Colonic mucosa (tissue), 4 donors: ENCODE results near the gene RRAGD. TPM values are rescaled to one million over a fixed set of nuclear protein-coding genes. Genes with fewer than 3 reads are reported as not detected.

Experiments
- DNase-seq: peaks from one replicate; pipeline ENCODE4 v3.0.0-alpha.2; 2020
- H3K27ac ChIP-seq: fragments of 200-600 bp; one replicate; pipeline ENCODE4 v1.8.0; 2021
- H3K27me3 ChIP-seq: fragments of 200-600 bp; one replicate; pipeline ENCODE4 v1.8.0; 2021
- H3K36me3 ChIP-seq: fragments of 200-600 bp; one replicate; pipeline ENCODE4 v1.8.0; 2021
- H3K4me1 ChIP-seq: fragments of 200-600 bp; one replicate; pipeline ENCODE4 v1.8.0; 2021; ENCODE audit warnings: mild to moderate bottlenecking
- H3K4me3 ChIP-seq: fragments of 200-600 bp; one replicate; pipeline ENCODE4 v1.8.0; 2021
- H3K9ac ChIP-seq, 2 donors: one replicate each; pipeline ENCODE4 v1.7.0; 2013; ENCODE audit warnings: control low read depth in 2 of 2, low read depth in 2 of 2, low read length in 2 of 2
- H3K9me3 ChIP-seq: fragments of 200-600 bp; one replicate; pipeline ENCODE4 v1.8.0; 2021
- CTCF ChIP-seq: fragments of 200-600 bp; IDR thresholded peaks from one replicate; pipeline ENCODE4 v1.8.0; 2022; ENCODE audit warnings: antibody characterized with exemption, mild to moderate bottlenecking
- intact Hi-C: fragments of 100-400 bp; cut with DNase I; formaldehyde crosslinking; loops from one replicate; pipeline ENCODE4 v1.14.1; 2022
- total RNA-seq, 2 donors: library from RNA; stranded (reverse); fragmentation: NEBNext Ultra II Directional in 1 of 2; extraction: Animal tissue kit (Norgen Biotek cat#: 25700) in 1 of 2; gene quantifications; one replicate each; pipeline ENCODE4 v1.2.1, GENCODE V29; 2021
- donor health status: healthy.
- donor health status: DM: no; HTN: no; CAD: no.
- donor health status: DM: no; HTN: no; CAD: no.

Gene RRAGD
- total RNA-seq, 2 donors from 2014 or later = 2.0 to 4.4 TPM

DNA sequence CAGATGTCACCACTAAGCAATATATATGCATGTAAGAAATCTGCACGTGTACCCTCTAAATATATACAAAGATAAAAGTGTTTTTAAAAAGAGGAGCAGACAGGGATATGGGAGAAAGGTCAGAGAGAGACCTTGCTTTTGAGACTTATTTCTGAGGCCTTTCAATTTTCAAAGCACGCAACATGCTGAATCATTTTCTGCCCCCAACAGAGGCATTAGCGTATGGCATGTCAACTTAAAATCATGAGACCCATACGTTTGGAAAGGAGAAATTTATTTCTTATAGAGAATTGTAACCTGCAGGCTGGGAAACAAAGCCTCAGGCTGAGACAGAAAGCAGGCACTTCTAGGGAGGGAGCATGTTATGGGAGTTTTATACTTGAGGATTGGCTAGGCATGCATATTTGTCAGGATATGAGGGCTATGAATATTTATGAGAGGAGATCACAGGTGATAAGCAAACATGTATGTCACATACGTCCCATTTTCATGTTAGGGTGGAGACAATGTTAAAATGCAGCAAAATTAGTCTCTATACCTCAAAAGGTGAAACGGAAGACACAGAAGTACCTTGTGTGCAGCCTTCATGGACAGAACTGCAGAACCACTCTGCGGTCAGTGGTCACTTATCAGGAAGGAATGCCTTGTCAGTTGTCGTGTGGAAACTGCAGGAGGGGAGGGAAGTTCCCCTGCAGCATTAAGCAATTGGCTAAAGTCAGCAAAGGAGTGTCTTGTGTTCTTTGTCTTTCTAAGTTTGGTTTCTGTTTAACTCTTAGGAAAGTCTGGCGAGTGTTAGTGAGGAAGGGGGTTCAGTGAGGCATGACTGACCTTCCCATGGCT lies 90.7 kb downstream of the RRAGD start:
- Histone ChIP-seq H3K9ac (no peak overlapping the region), H3K36me3 (no peaks in the 10 kb centered on the region), H3K27me3 (no peaks in the 10 kb centered on the region), H3K27ac (no peak overlapping the region), H3K4me3 (no peak overlapping the region), H3K4me1 (no peaks in the 10 kb centered on the region), H3K9me3 (no peaks in the 10 kb centered on the region)
- no peak for TF ChIP-seq CTCF
- intact Hi-C loops = no loop called here
- DNase-seq = no peak

GRCh38 chr6:89320012-89320559 lies 92.0 kb downstream of the RRAGD start:
- Histone ChIP-seq H3K27me3 (no peaks in the 10 kb centered on the region), H3K9ac (no peak overlapping the region), H3K4me3 (no peak overlapping the region), H3K9me3 (no peaks in the 10 kb centered on the region), H3K36me3 (no peaks in the 10 kb centered on the region), H3K27ac (no peak overlapping the region), H3K4me1 (no peaks in the 10 kb centered on the region)
- TF ChIP-seq CTCF = no peak
- intact Hi-C loops = no loop called here
- no peak for DNase-seq

DNA sequence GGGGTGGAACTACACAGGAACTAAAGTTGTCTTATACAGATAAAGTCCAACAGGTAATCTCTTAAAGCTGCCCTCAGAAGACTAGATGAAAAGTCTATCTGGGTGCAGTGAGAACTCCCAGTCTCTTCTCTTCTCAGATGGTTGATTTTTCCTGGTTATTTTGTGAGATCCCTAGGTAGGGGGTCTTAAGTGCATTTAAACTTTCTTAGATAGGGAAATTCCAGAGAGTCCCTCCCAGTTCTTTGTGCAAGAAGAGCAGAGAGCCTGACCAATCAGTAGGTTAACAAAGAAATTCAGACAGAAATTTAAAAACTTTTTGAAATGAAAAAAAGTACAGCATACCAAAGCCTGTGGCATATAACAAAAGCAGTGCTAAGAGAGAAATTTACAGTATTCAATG lies 95.0 kb downstream of the RRAGD start:
- Histone ChIP-seq H3K9me3 (no peaks in the 10 kb centered on the region), H3K9ac (no peak overlapping the region), H3K4me1 (peaks cover 8% of the 10 kb centered on the region), H3K27ac (no peak overlapping the region), H3K4me3 (no peak overlapping the region), H3K27me3 (no peaks in the 10 kb centered on the region), H3K36me3 (no peaks in the 10 kb centered on the region)
- DNase-seq = no peak
- intact Hi-C loops = loop anchor here (10.0 kb wide), 1 partner anchor 48 kb away; no protein-coding TSS in a partner anchor
- no peak for TF ChIP-seq CTCF

GRCh38 chr6:89315249-89315885 lies 96.7 kb downstream of the RRAGD start, which contains the start of gene GABRR2:
Gene GABRR2 (minus strand): TSS chr6:89315299. CDS start chr6:89315165, 134 bp downstream.
- no peaks in the 10 kb centered on the region for H3K27me3 ChIP-seq
- TF ChIP-seq CTCF = no peak
- intact Hi-C loops = loop anchor here (10.0 kb wide), 1 partner anchor 49 kb away; no protein-coding TSS in a partner anchor
- no peak within 1 kb of the TSS for H3K27ac ChIP-seq
- DNase-seq = no peak
- H3K4me3 ChIP-seq = no peak within 1 kb of the TSS
- H3K9ac ChIP-seq = no peak within 1 kb of the TSS
- no peaks in the 10 kb centered on the region for H3K9me3 ChIP-seq
- H3K4me1 ChIP-seq = peaks cover 10% of the 10 kb centered on the region
- H3K36me3 ChIP-seq = no peaks in the 10 kb centered on the region

GRCh38 chr6:89314692-89315091 lies 97.4 kb downstream of the RRAGD start:
- intact Hi-C loops = loop anchor here (10.0 kb wide), 1 partner anchor 50 kb away; no protein-coding TSS in a partner anchor
- Histone ChIP-seq H3K36me3 (no peaks in the 10 kb centered on the region), H3K27ac (no peak overlapping the region), H3K9me3 (no peaks in the 10 kb centered on the region), H3K27me3 (no peaks in the 10 kb centered on the region), H3K9ac (no peak overlapping the region), H3K4me3 (no peak overlapping the region), H3K4me1 (peaks cover 10% of the 10 kb centered on the region)
- DNase-seq = no peak
- no peak for TF ChIP-seq CTCF

Other genes with a start within 250 kb of the RRAGD start
- gene GABRR1, start 194.9 kb downstream of the RRAGD start, total RNA-seq = under 1 TPM in 1 of 2 donors, not detected in 1; 0.21 TPM
- under 1 TPM; 0.48 to 0.49 TPM for gene GABRR2, start 97.0 kb downstream of the RRAGD start, total RNA-seq
- 10 to 100 TPM; 32.1 to 57.2 TPM for gene UBE2J1, start 59.6 kb downstream of the RRAGD start, total RNA-seq
- 1 to 10 TPM; 1.6 to 3.1 TPM for gene ANKRD6, start 20.9 kb upstream of the RRAGD start, total RNA-seq
- gene LYRM2, start 226.5 kb upstream of the RRAGD start, total RNA-seq = 10 to 100 TPM; 28.7 to 43.5 TPM